CD4-positive, alpha-beta T cell (primary cell): ENCODE results near the gene SEMA3D. TPM values are rescaled to one million over a fixed set of nuclear protein-coding genes. Genes with fewer than 3 reads are reported as not detected.

Experiments
- ATAC-seq: fragments of 200-7000 bp; cut with Tn5 transposase; one replicate; pipeline ENCODE4 v1.10.0; 2022; ENCODE audit warnings: mild to moderate bottlenecking; ENCODE audit not compliant: poor library complexity
- CTCF ChIA-PET: fragments of 350-600 bp; sonication (Branson Sonifier 250); formaldehyde crosslinking; loops from one replicate; lab custom pipeline; 2021; ENCODE audit warnings: antibody characterized with exemption, inconsistent platforms; lab: Charles Lee
- POLR2A ChIA-PET: fragments of 350-600 bp; sonication (Branson Sonifier 250); formaldehyde crosslinking; loops from one replicate; lab custom pipeline; 2021; ENCODE audit warnings: antibody characterized with exemption, inconsistent platforms; lab: Charles Lee
- DNase-seq, 14 experiments: peaks; one replicate each; pipeline ENCODE4 v3.0.0-alpha.2; 2013 to 2020; ENCODE audit warnings: mixed read lengths in 2 of 14
- H3K27ac ChIP-seq, 2 donors: one replicate each; pipeline versions ENCODE4 v1.5.1 to v1.7.0; 2013; ENCODE audit warnings: low read length in 2 of 2, low read depth in 1 of 2, mild to moderate bottlenecking in 1 of 2
- H3K27me3 ChIP-seq, 2 experiments: 1 replicate in 1 of 2; 2 replicates in 1 of 2; pipeline versions ENCODE4 v1.6.1 to v1.7.0; 2013; ENCODE audit warnings: low read length in 2 of 2, control low read depth in 1 of 2, mild to moderate bottlenecking in 1 of 2, moderate library complexity in 1 of 2; ENCODE audit not compliant: insufficient read depth in 2 of 2, control insufficient read depth in 1 of 2
- H3K36me3 ChIP-seq: one replicate; pipeline ENCODE4 v1.6.1; 2013; ENCODE audit warnings: low read length, control low read depth; ENCODE audit not compliant: insufficient read depth
- H3K4me1 ChIP-seq: one replicate; pipeline ENCODE4 v1.6.1; 2013; ENCODE audit warnings: low read length, control low read depth; ENCODE audit not compliant: insufficient read depth
- H3K4me3 ChIP-seq: one replicate; pipeline ENCODE4 v1.5.1; 2013; ENCODE audit warnings: mild to moderate bottlenecking, low read length, moderate library complexity
- H3K9me3 ChIP-seq, 2 experiments: 1 replicate in 1 of 2; 2 replicates in 1 of 2; pipeline versions ENCODE4 v1.6.1 to v1.7.0; 2013; ENCODE audit warnings: low read length in 2 of 2, mild to moderate bottlenecking in 2 of 2, control low read depth in 1 of 2, moderate library complexity in 1 of 2; ENCODE audit not compliant: control insufficient read depth in 1 of 2, insufficient read depth in 1 of 2
- H3K27ac Mint-ChIP-seq: one replicate; pipeline ENCODE4 v1.8.0; 2020; ENCODE audit warnings: mixed read lengths
- H3K27me3 Mint-ChIP-seq: one replicate; pipeline ENCODE4 v1.8.0; 2021; ENCODE audit warnings: mixed read lengths
- H3K36me3 Mint-ChIP-seq: one replicate; pipeline ENCODE4 v1.8.0; 2021; ENCODE audit warnings: low read depth, mixed read lengths
- H3K4me1 Mint-ChIP-seq: one replicate; pipeline ENCODE4 v1.8.0; 2021; ENCODE audit warnings: low read depth, mixed read lengths
- H3K4me3 Mint-ChIP-seq: one replicate; pipeline ENCODE4 v1.8.0; 2020; ENCODE audit warnings: mild to moderate bottlenecking, mixed read lengths
- H3K9me3 Mint-ChIP-seq: one replicate; pipeline ENCODE4 v1.8.0; 2020; ENCODE audit warnings: mixed read lengths
- intact Hi-C, 2 experiments: fragments of 100-400 bp; cut with DNase I in 1 of 2; cut with micrococcal nuclease in 1 of 2; formaldehyde crosslinking; loops; one replicate each; pipeline versions ENCODE4 v1.15.1 to v1.9.0; 2023 to 2025; cut with DNase I, micrococcal nuclease
- total RNA-seq, 174 experiments: library from RNA in 2 of 174; stranded (reverse) in 2 of 174; gene quantifications; one replicate each; pipeline ENCODE4 v1.2.3 and lab custom pipeline; 2021 to 2026
- TF ChIP-seq, protein P1 (sequence below): fragments of 200-600 bp; IDR thresholded peaks from one replicate; pipeline ENCODE4 v1.8.0; 2022; ENCODE audit warnings: antibody characterized with exemption, mild to moderate bottlenecking

The SEMA3D gene
- total RNA-seq, 2 experiments from 2014 or later = not detected

DNA sequence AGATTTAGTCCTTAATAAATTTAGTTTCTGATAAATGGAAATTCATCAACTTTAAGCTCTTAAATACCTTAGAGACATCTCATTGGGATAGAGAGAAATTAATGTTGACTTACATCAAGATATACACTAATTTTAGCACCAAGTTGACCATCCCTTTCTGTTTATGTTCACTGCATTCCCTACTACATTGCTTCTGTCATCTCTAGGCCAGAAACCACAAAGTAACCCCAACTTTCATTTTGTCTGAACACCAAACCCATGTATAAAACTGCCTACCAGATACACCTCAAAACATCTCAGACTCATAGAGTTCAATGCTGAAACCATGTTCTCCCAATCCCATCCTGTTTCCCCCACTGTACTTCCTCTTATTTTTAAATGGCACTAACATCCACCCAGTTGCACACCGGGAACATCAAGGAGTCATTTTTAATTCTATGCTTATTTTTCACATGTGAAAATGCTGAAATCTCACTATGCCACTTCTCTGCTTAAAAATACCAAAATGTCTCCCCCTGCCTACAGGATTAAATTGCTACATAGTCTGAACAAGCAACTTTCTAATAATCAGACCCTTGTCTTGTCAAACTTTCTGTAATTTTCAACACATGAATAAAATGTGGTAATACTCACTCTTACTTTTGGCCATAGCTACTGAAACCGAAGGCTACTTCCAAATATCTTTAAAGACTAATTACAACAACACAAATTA lies 201.6 kb downstream of the SEMA3D start:
- H3K4me1 Mint-ChIP-seq = no peaks in the 10 kb centered on the region
- no peak overlapping the region for H3K27ac Mint-ChIP-seq
- no peak overlapping the region for H3K27ac ChIP-seq
- H3K9me3 ChIP-seq = peaks cover 0 to 5% of the 10 kb centered on the region in 2 experiments
- TF ChIP-seq, protein P1, sequence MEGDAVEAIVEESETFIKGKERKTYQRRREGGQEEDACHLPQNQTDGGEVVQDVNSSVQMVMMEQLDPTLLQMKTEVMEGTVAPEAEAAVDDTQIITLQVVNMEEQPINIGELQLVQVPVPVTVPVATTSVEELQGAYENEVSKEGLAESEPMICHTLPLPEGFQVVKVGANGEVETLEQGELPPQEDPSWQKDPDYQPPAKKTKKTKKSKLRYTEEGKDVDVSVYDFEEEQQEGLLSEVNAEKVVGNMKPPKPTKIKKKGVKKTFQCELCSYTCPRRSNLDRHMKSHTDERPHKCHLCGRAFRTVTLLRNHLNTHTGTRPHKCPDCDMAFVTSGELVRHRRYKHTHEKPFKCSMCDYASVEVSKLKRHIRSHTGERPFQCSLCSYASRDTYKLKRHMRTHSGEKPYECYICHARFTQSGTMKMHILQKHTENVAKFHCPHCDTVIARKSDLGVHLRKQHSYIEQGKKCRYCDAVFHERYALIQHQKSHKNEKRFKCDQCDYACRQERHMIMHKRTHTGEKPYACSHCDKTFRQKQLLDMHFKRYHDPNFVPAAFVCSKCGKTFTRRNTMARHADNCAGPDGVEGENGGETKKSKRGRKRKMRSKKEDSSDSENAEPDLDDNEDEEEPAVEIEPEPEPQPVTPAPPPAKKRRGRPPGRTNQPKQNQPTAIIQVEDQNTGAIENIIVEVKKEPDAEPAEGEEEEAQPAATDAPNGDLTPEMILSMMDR = no peak
- H3K9me3 Mint-ChIP-seq = peaks cover 4% of the 10 kb centered on the region
- DNase-seq (no peak), ATAC-seq (no peak)
- H3K36me3 Mint-ChIP-seq = no peaks in the 10 kb centered on the region
- no peaks in the 10 kb centered on the region for H3K27me3 Mint-ChIP-seq
- no peaks in the 10 kb centered on the region for H3K27me3 ChIP-seq
- ChIA-PET POLR2A (no interaction called here), CTCF (no interaction called here)
- H3K4me3 Mint-ChIP-seq = no peak overlapping the region
- intact Hi-C loops = no loop called here
- H3K4me3 ChIP-seq = no peak overlapping the region
- no peaks in the 10 kb centered on the region for H3K36me3 ChIP-seq
- H3K4me1 ChIP-seq = no peaks in the 10 kb centered on the region

DNA sequence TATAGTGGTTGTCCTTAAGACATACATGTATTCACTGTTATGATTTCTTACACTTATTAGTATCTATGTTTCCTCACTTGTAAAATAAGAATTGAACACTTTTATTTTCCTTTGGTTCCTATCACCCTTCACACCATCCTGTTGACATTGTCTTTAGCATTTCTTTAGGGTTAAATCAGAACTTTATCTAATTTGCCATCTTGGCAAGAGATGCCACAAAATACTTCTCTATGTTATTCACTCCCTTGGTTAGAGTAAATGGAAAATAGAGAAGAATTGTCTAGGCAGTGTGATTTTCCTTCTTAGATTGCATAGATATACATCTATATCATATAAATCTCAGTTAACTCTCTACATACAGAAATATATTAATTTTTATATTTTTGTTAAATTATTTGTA lies 204.7 kb downstream of the SEMA3D start:
- H3K4me3 Mint-ChIP-seq = no peak overlapping the region
- H3K27ac Mint-ChIP-seq = no peak overlapping the region
- ATAC-seq (no peak), DNase-seq (no peak)
- no peaks in the 10 kb centered on the region for H3K4me1 Mint-ChIP-seq
- ChIA-PET CTCF (no interaction called here), POLR2A (no interaction called here)
- no peaks in the 10 kb centered on the region for H3K27me3 ChIP-seq
- TF ChIP-seq, protein P1 = no peak
- H3K36me3 Mint-ChIP-seq = no peaks in the 10 kb centered on the region
- no peaks in the 10 kb centered on the region for H3K27me3 Mint-ChIP-seq
- H3K36me3 ChIP-seq = no peaks in the 10 kb centered on the region
- H3K4me1 ChIP-seq = no peaks in the 10 kb centered on the region
- no peak overlapping the region for H3K27ac ChIP-seq
- peaks cover 0 to 5% of the 10 kb centered on the region in 2 experiments for H3K9me3 ChIP-seq
- intact Hi-C loops = no loop called here
- H3K9me3 Mint-ChIP-seq = peaks cover 4% of the 10 kb centered on the region
- no peak overlapping the region for H3K4me3 ChIP-seq

GRCh38 chr7:84981055-84981976 lies 205.5 kb downstream of the SEMA3D start:
- POLR2A ChIA-PET = interaction anchor here (0.5 kb wide), 1 partner anchor 318 kb away, joined by 3 read pairs; no protein-coding TSS in a partner anchor
- no peak overlapping the region for H3K27ac Mint-ChIP-seq
- TF ChIP-seq, protein P1 = no peak

More at GRCh38 chr7:84981055-84981976, 205.5 kb downstream of the SEMA3D start:
- H3K36me3 Mint-ChIP-seq = no peaks in the 10 kb centered on the region
- intact Hi-C loops = no loop called here
- Histone ChIP-seq H3K27me3 (no peaks in the 10 kb centered on the region), H3K9me3 (peaks cover 0 to 5% of the 10 kb centered on the region in 2 experiments), H3K27ac (no peak overlapping the region), H3K4me1 (no peaks in the 10 kb centered on the region), H3K4me3 (no peak overlapping the region), H3K36me3 (no peaks in the 10 kb centered on the region)
- H3K4me1 Mint-ChIP-seq = no peaks in the 10 kb centered on the region
- no peaks in the 10 kb centered on the region for H3K27me3 Mint-ChIP-seq
- no peak overlapping the region for H3K4me3 Mint-ChIP-seq
- peaks cover 4% of the 10 kb centered on the region for H3K9me3 Mint-ChIP-seq
- CTCF ChIA-PET = no interaction called here
- DNase-seq (no peak), ATAC-seq (no peak)
